Choroid plexus epithelial cell (primary cell): Measurements from ENCODE around the gene S100A13.
"Not testable (repeated sequence)": the region's sequence is repeated elsewhere in the genome, so short reads cannot be mapped to it uniquely, and the experiment has no call there.

ENCODE experiments used
- DNase-seq: peaks from one replicate; pipeline ENCODE4 v3.0.0-alpha.2; 2010; ENCODE audit warnings: low read depth
- H3K4me3 ChIP-seq: 2 replicates; pipeline ENCODE4 v1.5.1; 2011; ENCODE audit warnings: low read depth, mild to moderate bottlenecking, control low read depth, low read length, moderate library complexity
- CTCF ChIP-seq: conservative IDR thresholded peaks from 2 replicates; pipeline ENCODE4 v1.5.1; 2011; ENCODE audit warnings: low read depth, mild to moderate bottlenecking, control low read depth, inconsistent platforms, low read length, moderate library complexity

S100A13 gene

DNA sequence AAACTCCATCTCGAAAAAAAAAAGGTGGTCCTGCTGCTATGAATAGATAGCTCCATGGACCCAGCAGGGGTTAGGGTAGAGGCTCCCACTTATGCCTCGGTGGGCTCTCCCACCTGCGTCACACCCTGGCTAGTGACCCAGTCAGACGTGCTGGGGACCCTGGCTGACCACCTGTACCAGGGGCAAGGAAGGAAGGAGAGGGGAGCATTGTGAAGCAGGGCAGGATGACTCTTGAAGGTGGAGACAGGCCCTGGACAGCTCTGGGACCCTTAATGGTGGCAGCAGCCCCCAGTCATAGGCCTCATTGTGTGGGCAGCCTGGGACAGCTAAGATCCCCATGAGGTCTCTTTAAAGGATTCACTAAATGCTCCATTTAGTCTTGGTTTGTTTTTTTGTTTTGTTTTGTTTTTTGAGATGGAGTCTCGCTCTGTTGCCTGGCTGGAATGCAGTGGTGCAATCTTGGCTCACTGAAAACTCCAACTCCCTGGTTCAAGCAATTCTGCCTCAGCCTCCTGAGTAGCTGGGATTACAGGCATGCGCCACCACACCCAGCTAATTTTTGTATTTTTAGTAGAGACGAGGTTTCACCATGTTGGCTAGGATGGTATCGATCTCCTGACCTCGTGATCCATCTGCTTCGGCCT lies 20.8 kb upstream of the S100A13 start:
- no peak for DNase-seq
- H3K4me3 ChIP-seq: no peak overlapping the region

DNA sequence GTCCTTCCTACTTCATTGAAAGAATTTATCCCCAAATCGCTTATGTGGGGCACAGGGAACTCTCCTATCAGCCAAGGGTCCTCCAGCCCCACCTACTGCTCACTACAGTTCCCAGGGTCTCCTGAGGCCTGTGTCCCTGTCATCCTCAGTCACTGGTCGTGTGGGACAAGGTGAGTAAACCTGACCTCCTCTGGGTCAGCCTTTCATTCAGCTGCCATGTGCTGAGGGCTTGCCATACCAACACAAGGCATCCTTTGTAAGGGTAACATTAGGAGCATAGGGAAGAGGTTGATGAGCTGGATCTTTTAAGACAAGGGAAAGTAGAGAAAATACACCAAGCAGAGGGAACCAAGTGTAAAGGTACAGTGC lies 20.0 kb upstream of the S100A13 start:
- no peak for TF ChIP-seq CTCF
- H3K4me3 ChIP-seq: no peak overlapping the region
- DNase-seq: no peak

More for the DNA sequence above, 20.8 kb upstream of the S100A13 start:
- TF ChIP-seq CTCF: no peak

GRCh38 chr1:153646672-153647345 lies 19.5 kb upstream of the S100A13 start:
- TF ChIP-seq CTCF: no peak
- DNase-seq: no peak
- no peak overlapping the region for H3K4me3 ChIP-seq

GRCh38 chr1:153643816-153644215 lies 16.5 kb upstream of the S100A13 start:
- H3K4me3 ChIP-seq: no peak overlapping the region
- DNase-seq: no peak
- no peak for TF ChIP-seq CTCF

DNA sequence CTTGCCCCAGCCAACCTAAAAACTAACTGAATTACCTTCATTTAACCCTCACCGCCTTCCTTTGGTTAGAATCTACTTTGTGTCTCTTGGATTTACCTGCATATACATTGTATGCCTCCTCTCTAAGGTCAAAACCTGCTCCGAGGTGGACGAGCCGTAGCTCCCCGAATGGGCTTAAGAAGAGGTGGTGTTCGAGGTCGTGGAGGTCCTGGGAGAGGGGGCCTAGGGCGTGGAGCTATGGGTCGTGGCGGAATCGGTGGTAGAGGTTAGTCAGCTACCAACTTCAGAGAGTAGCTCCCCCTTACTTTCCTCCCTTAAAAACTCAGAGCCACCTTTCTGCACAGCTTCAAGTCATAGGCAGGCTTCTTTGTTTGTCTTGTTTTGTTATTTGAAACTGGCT lies 15.8 kb upstream of the S100A13 start:
- DNase-seq: no peak
- TF ChIP-seq CTCF: no peak
- no peak overlapping the region for H3K4me3 ChIP-seq

DNA sequence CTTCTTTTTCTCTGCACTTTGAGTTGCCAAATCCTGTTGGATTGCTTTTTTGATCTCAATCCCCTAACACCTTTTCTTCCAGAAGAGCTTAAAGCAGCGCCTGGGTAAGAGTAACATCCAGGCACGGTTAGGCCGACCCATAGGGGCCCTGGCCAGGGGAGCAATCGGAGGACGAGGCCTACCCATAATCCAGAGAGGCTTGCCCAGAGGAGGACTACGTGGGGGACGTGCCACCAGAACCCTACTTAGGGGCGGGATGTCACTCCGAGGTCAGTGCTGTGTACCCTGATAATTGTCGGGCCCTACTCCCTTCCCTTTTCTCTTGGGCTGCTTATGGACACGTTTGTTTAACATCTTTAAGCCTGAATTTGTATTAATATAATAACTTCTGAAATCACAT lies 14.9 kb upstream of the S100A13 start:
- no peak overlapping the region for H3K4me3 ChIP-seq
- no peak for DNase-seq
- no peak for TF ChIP-seq CTCF

DNA sequence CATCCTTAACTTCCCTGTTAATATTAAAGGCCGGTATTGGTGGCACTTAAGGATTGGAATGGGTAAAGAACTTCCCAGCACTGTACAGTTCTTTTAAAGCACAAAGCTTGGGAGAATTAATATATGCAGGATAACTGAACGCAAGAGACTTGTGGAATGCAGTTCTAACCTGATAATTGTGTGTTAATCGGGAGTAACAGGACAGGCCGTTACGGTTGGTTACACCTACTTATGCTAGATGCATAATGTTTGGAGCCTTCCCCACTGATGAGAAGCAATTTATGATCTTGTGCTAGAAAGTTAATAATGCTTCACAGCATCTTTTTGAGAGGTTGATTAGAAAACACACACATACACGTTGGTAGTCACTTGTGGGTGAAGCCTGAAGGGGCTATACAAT lies 13.6 kb upstream of the S100A13 start:
- TF ChIP-seq CTCF: no peak
- no peak overlapping the region for H3K4me3 ChIP-seq
- no peak for DNase-seq

GRCh38 chr1:153640213-153640612 lies 12.9 kb upstream of the S100A13 start:
- H3K4me3 ChIP-seq, DNase-seq: not testable (repeated sequence)
